RWPE2 (cell line): ENCODE results near the gene RARG.

Source experiments
- ATAC-seq: fragments of 200-7000 bp; cut with Tn5 transposase; 3 replicates; pipeline ENCODE4 v1.9.1; 2021; ENCODE audit warnings: low read depth
- DNase-seq: peaks from one replicate; pipeline ENCODE4 v3.0.0-alpha.2; 2020; ENCODE audit warnings: low spot score
- H3K27ac ChIP-seq: fragments of 450-650 bp; 2 replicates; pipeline ENCODE4 v1.5.1; 2017; ENCODE audit warnings: mild to moderate bottlenecking; ENCODE audit not compliant: poor library complexity, severe bottlenecking
- H3K27me3 ChIP-seq: fragments of 250-450 bp; sonication (Bioruptor Pico); 2 replicates; pipeline ENCODE4 v1.5.1; 2021; ENCODE audit warnings: mild to moderate bottlenecking, moderate library complexity; ENCODE audit not compliant: insufficient read depth, poor library complexity, severe bottlenecking
- H3K36me3 ChIP-seq: fragments of 250-450 bp; sonication (Bioruptor Pico); 2 replicates; pipeline ENCODE4 v1.5.1; 2020; ENCODE audit warnings: low read depth, mild to moderate bottlenecking, moderate library complexity
- H3K4me1 ChIP-seq: fragments of 250-450 bp; sonication (Bioruptor Pico); 2 replicates; pipeline ENCODE4 v1.5.1; 2021; ENCODE audit warnings: mild to moderate bottlenecking, moderate library complexity; ENCODE audit not compliant: insufficient read depth, poor library complexity, severe bottlenecking
- H3K4me3 ChIP-seq: fragments of 250-450 bp; sonication (Bioruptor Pico); 2 replicates; pipeline ENCODE4 v1.5.1; 2021; ENCODE audit warnings: mild to moderate bottlenecking, moderate library complexity; ENCODE audit not compliant: severe bottlenecking
- H3K9me3 ChIP-seq: fragments of 250-450 bp; sonication (Bioruptor Pico); 2 replicates; pipeline ENCODE4 v1.5.1; 2021; ENCODE audit warnings: mild to moderate bottlenecking, moderate library complexity; ENCODE audit not compliant: severe bottlenecking
- CTCF ChIP-seq: fragments of 450-650 bp; IDR thresholded peaks from one replicate; pipeline ENCODE4 v1.5.1; 2017; ENCODE audit warnings: mild to moderate bottlenecking, moderate library complexity; ENCODE audit not compliant: poor library complexity, severe bottlenecking

Gene RARG

DNA sequence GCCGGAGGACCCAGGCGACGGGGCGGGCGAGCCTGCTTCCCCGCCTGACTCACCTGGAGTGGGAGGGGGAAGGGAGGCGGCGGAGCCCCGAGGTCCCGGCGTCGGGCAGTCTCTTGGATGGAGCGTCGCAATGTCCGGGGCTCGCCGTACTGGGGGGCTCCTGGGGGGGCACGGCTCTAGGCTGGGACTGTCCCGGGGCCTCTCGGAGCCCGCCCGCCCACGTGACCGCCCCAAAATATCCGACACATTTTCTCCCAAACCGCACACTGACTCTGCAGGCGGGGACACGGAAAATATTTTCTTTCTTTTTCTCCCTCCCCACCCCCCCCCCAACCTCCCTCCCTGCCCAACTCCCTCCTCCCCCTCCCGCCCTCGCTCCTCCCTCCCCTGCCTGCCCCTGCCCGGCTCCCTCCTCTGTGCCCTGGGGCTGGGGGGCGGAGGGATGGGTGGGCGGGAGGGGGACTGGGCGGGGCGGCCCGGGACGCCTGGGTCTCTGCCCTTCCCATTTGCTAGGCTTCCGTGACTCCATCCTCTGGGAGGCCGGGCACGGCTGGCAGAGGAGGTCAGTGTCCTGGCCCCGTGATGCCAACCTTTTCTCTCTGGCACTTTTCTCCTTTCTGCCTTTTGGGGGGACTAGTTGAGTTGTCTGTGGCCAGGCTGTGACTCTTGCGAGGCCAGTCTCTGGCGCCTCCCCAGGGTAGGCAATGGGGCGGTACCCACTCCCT lies at the start of gene RARG:
Gene RARG, minus strand, starts transcription at position 289 of the 725 bp plus-strand sequence. CDS start 4,664 bp downstream, outside the sequence.
- Histone ChIP-seq H3K4me1 (peaks cover 28% of the 10 kb centered on the region), H3K27ac (peak within 1 kb of the TSS; percentile 84), H3K36me3 (peaks cover 7% of the 10 kb centered on the region), H3K4me3 (peak within 1 kb of the TSS; percentile 56), H3K27me3 (no peaks in the 10 kb centered on the region), H3K9me3 (no peaks in the 10 kb centered on the region)
- no peak for TF ChIP-seq CTCF
- DNase-seq (no peak), ATAC-seq (peak; percentile 62)

DNA sequence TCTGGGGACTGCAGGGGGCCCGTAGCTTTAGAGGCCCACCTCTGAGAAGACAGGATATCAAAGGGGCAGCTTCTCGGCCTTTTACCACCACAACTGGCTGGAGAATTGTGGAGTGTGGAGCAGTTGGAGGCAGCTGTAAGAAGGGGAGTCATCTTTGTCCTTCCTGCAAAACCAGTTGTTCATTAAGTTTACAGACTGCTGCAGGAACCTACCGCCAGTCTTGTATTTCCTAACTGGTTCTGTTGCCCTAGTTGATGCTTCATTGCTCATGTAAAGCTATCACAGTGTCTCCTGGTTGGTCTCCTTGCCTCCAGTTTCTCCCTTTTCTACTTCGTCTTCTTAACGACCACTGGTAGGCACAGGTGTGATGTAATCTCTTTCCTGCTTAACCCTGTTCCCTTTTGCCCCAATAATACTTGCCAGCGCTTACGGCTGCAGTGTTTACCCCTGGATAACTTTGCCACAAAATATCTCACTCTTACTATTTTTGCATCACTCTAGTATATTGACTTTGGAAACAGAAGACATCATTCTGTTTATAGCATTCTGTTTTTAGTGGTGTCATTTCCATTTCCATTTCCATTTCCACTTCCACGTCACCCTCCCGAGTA lies 48.0 kb upstream of the RARG start:
- H3K36me3 ChIP-seq: peaks cover 84% of the 10 kb centered on the region
- DNase-seq (no peak), ATAC-seq (no peak)
- no peaks in the 10 kb centered on the region for H3K27me3 ChIP-seq
- no peak overlapping the region for H3K27ac ChIP-seq
- no peaks in the 10 kb centered on the region for H3K4me1 ChIP-seq
- no peak overlapping the region for H3K4me3 ChIP-seq
- H3K9me3 ChIP-seq: no peaks in the 10 kb centered on the region
- TF ChIP-seq CTCF: no peak

- no peak for ATAC-seq
- no peak for TF ChIP-seq CTCF
Observed at GRCh38 chr12:53279283-53279869, 47.4 kb upstream of the RARG start.

DNA sequence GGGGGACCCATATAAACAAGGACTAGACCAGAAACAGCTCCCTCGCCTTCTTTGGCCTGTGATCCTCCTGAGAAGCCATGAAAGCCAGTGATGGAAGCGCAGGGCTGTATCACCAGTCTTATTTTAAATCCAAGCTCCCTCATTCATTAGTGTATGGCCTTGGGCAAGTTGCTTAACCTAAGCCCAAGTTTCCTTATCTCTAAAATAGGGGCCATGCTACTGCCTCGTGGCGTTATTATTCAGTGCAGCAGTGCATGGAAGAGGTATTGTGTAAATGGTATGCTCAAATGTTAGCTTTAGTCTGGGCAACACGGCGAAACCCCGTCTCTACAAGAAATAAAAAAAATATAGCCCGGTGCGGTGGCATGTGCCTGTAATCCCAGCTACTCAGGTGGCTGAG lies 46.0 kb upstream of the RARG start:
- ATAC-seq (no peak), DNase-seq (no peak)
- no peaks in the 10 kb centered on the region for H3K4me1 ChIP-seq
- peaks cover 75% of the 10 kb centered on the region for H3K36me3 ChIP-seq
- H3K4me3 ChIP-seq: no peak overlapping the region
- no peaks in the 10 kb centered on the region for H3K9me3 ChIP-seq
- no peak overlapping the region for H3K27ac ChIP-seq
- no peak for TF ChIP-seq CTCF
- H3K27me3 ChIP-seq: no peaks in the 10 kb centered on the region

More at GRCh38 chr12:53279283-53279869, 47.4 kb upstream of the RARG start:
- no peaks in the 10 kb centered on the region for H3K4me1 ChIP-seq
- H3K36me3 ChIP-seq: peaks cover 84% of the 10 kb centered on the region
- no peak overlapping the region for H3K4me3 ChIP-seq
- H3K27ac ChIP-seq: no peak overlapping the region
- DNase-seq: no peak
- H3K9me3 ChIP-seq: no peaks in the 10 kb centered on the region
- no peaks in the 10 kb centered on the region for H3K27me3 ChIP-seq
